ENCODE data around the gene TSPAN3.

- TF ChIP-seq CTCF (IDR thresholded peaks at IDR 0.05; ENCODE audit: insufficient read depth, low read depth, low read length), result no peak
- no peak for TF ChIP-seq EZH2 (IDR thresholded peaks at IDR 0.05; ENCODE audit: insufficient read depth, low read length)
Measured at GRCh38 chr15:77040673-77041072, 30.2 kb downstream of the TSPAN3 start.

All from astrocyte (in vitro differentiated cells and primary cell).